Stimulated activated CD4-positive, alpha-beta T cell treated with anti-CD3 and anti-CD28 coated beads, TNF-alpha, amount 100 ng/mL, for 48 hours (primary cell): Measurements from ENCODE around the gene CYTH4.
A peak's percentile ranks its signal among the peaks of the same experiment; 100 is the strongest.
"Not testable (repeated sequence)": the region's sequence is repeated elsewhere in the genome, so short reads cannot be mapped to it uniquely, and the experiment has no call there.

Experiments
- DNase-seq, 3 donors: peaks; one replicate each; pipeline ENCODE4 v3.0.0-alpha.2; 2020; ENCODE audit warnings: low read depth in 3 of 3

CYTH4 gene

GRCh38 chr22:37282385-37282677, at the start of gene CYTH4:
TSS of gene CYTH4 (plus strand) at chr22:37282508. CDS start at chr22:37282570, 62 bp downstream.
- peak in 1 of 3 donors; percentile 85 for DNase-seq

GRCh38 chr22:37233371-37233750, 48.9 kb upstream of the CYTH4 start:
- not testable (repeated sequence) for DNase-seq

- no peak for DNase-seq
Measured at GRCh38 chr22:37233751-37234631, 48.3 kb upstream of the CYTH4 start.

- DNase-seq: no peak
Measured at GRCh38 chr22:37234736-37235711, 47.3 kb upstream of the CYTH4 start.

GRCh38 chr22:37235897-37236607, 46.3 kb upstream of the CYTH4 start:
- no peak for DNase-seq

- no peak for DNase-seq
Measured at GRCh38 chr22:37237371-37238268, 44.7 kb upstream of the CYTH4 start.

- DNase-seq: no peak
Measured at GRCh38 chr22:37239336-37240239, 42.7 kb upstream of the CYTH4 start.

GRCh38 chr22:37240240-37240940, 41.9 kb upstream of the CYTH4 start:
- no peak for DNase-seq

- DNase-seq: no peak
Measured at GRCh38 chr22:37240941-37241320, 41.4 kb upstream of the CYTH4 start.

- DNase-seq: no peak
Measured at GRCh38 chr22:37241351-37242142, 40.8 kb upstream of the CYTH4 start.

- peak; percentile 81 to 89 (median 88) for DNase-seq
Measured at GRCh38 chr22:37242395-37242918, 39.9 kb upstream of the CYTH4 start.

- DNase-seq: no peak
Measured at GRCh38 chr22:37243402-37244113, 38.8 kb upstream of the CYTH4 start.

- peak; percentile 83 to 95 (median 87) for DNase-seq
Measured at GRCh38 chr22:37244114-37244921, 38.0 kb upstream of the CYTH4 start, which contains the start of gene RAC2. TSS of gene RAC2 (minus strand) at chr22:37244269. CDS start at chr22:37244148, 121 bp downstream.

GRCh38 chr22:37244922-37245722, 37.2 kb upstream of the CYTH4 start:
- DNase-seq: no peak

GRCh38 chr22:37245740-37246139, 36.6 kb upstream of the CYTH4 start:
- no peak for DNase-seq

GRCh38 chr22:37248251-37248650, 34.1 kb upstream of the CYTH4 start:
- DNase-seq: no peak
